Right lung (tissue), 5 donors: Measurements from ENCODE around the gene CX3CR1. TPM values are rescaled to one million over a fixed set of nuclear protein-coding genes. Genes with fewer than 3 reads are reported as not detected.
"Not testable (repeated sequence)": the region's sequence is repeated elsewhere in the genome, so short reads cannot be mapped to it uniquely, and the experiment has no call there.

Experiments used
- DNase-seq, 2 donors: peaks; one replicate each; pipeline ENCODE4 v3.0.0-alpha.2; 2013
- polyA plus RNA-seq, 5 donors: library from polyadenylated mRNA; unstranded; fragments of 120-200 nt; gene quantifications; one replicate each; pipeline versions ENCODE4 v1.2.1 to v1.2.3, GENCODE V29; 2013; ENCODE audit warnings: inconsistent platforms in 1 of 5, low replicate concordance in 1 of 5; ENCODE audit not compliant: insufficient read length in 5 of 5, insufficient read depth in 1 of 5

CX3CR1 gene
- polyA plus RNA-seq, 5 donors = 2.1 to 5.4 (median 4.0) TPM

- no peak for DNase-seq
Measured at GRCh38 chr3:39267631-39268548, 11.9 kb downstream of the CX3CR1 start.

- no peak for DNase-seq
Measured at GRCh38 chr3:39264053-39264452, 15.8 kb downstream of the CX3CR1 start.

GRCh38 chr3:39263576-39263975, 16.3 kb downstream of the CX3CR1 start:
- no peak for DNase-seq

- no peak for DNase-seq
Measured at GRCh38 chr3:39262846-39263245, 17.0 kb downstream of the CX3CR1 start.

- DNase-seq = no peak
Measured at GRCh38 chr3:39261726-39262125, 18.1 kb downstream of the CX3CR1 start.

GRCh38 chr3:39260957-39261356, 18.9 kb downstream of the CX3CR1 start:
- DNase-seq = peak; percentile 45 to 64

GRCh38 chr3:39260318-39260717, 19.5 kb downstream of the CX3CR1 start:
- no peak for DNase-seq

GRCh38 chr3:39255503-39256325, 24.1 kb downstream of the CX3CR1 start:
- no peak for DNase-seq

GRCh38 chr3:39254806-39255449, 24.9 kb downstream of the CX3CR1 start:
- DNase-seq = no peak

- DNase-seq = no peak
Measured at GRCh38 chr3:39251576-39251975, 28.3 kb downstream of the CX3CR1 start.

- DNase-seq = no peak
Measured at GRCh38 chr3:39250116-39250747, 29.6 kb downstream of the CX3CR1 start.

GRCh38 chr3:39249453-39250115, 30.3 kb downstream of the CX3CR1 start:
- DNase-seq = no peak

GRCh38 chr3:39241561-39241960, 38.3 kb downstream of the CX3CR1 start:
- DNase-seq = no peak

GRCh38 chr3:39237027-39237426, 42.8 kb downstream of the CX3CR1 start:
- DNase-seq = no peak

- no peak for DNase-seq
Measured at GRCh38 chr3:39234651-39235050, 45.2 kb downstream of the CX3CR1 start.

GRCh38 chr3:39232859-39233258, 47.0 kb downstream of the CX3CR1 start:
- DNase-seq = no peak

GRCh38 chr3:39230453-39230852, 49.4 kb downstream of the CX3CR1 start:
- DNase-seq = no peak

GRCh38 chr3:39228496-39228895, 51.3 kb downstream of the CX3CR1 start:
- DNase-seq = no peak

GRCh38 chr3:39227596-39227995, 52.2 kb downstream of the CX3CR1 start:
- DNase-seq = not testable (repeated sequence)

- DNase-seq = no peak
Measured at GRCh38 chr3:39226106-39226741, 53.6 kb downstream of the CX3CR1 start.

- DNase-seq = no peak
Measured at GRCh38 chr3:39224288-39224687, 55.5 kb downstream of the CX3CR1 start.
